Measurements from ENCODE around the gene MCUB.
A peak's percentile ranks its signal among the peaks of the same experiment; 100 is the strongest.
"Not testable (repeated sequence)": the region's sequence is repeated elsewhere in the genome, so short reads cannot be mapped to it uniquely, and the experiment has no call there.

MCUB gene

GRCh38 chr4:109640644-109641043, 80.6 kb downstream of the MCUB start:
- DNase-seq: no peak

- no peak for DNase-seq
Observed at GRCh38 chr4:109645874-109646710, 86.0 kb downstream of the MCUB start.

- DNase-seq: peak; percentile 36
Observed at GRCh38 chr4:109648266-109648996, 88.4 kb downstream of the MCUB start.

- no peak for DNase-seq
Observed at GRCh38 chr4:109648997-109649575, 89.0 kb downstream of the MCUB start.

- no peak for DNase-seq
Observed at GRCh38 chr4:109649872-109650271, 89.8 kb downstream of the MCUB start.

GRCh38 chr4:109655396-109655795, 95.3 kb downstream of the MCUB start:
- no peak for DNase-seq

GRCh38 chr4:109657854-109658418, 97.9 kb downstream of the MCUB start:
- no peak for DNase-seq

- DNase-seq: no peak
Observed at GRCh38 chr4:109658871-109659410, 98.9 kb downstream of the MCUB start.

GRCh38 chr4:109662116-109662515, 102.1 kb downstream of the MCUB start:
- DNase-seq: no peak

- no peak for DNase-seq
Observed at GRCh38 chr4:109662771-109663170, 102.7 kb downstream of the MCUB start.

- DNase-seq: no peak
Observed at GRCh38 chr4:109665783-109666485, 105.9 kb downstream of the MCUB start.

- no peak for DNase-seq
Observed at GRCh38 chr4:109671350-109671749, 111.3 kb downstream of the MCUB start.

GRCh38 chr4:109672169-109672930, 112.3 kb downstream of the MCUB start:
- no peak for DNase-seq

- no peak for DNase-seq
Observed at GRCh38 chr4:109673303-109673702, 113.3 kb downstream of the MCUB start.

- DNase-seq: no peak
Observed at GRCh38 chr4:109675181-109675580, 115.1 kb downstream of the MCUB start.

- no peak for DNase-seq
Observed at GRCh38 chr4:109675843-109676242, 115.8 kb downstream of the MCUB start.

- no peak for DNase-seq
Observed at GRCh38 chr4:109676886-109677285, 116.8 kb downstream of the MCUB start.

GRCh38 chr4:109678472-109678871, 118.4 kb downstream of the MCUB start:
- not testable (repeated sequence) for DNase-seq

GRCh38 chr4:109678925-109679324, 118.9 kb downstream of the MCUB start:
- not testable (repeated sequence) for DNase-seq

GRCh38 chr4:109682875-109683274, 122.8 kb downstream of the MCUB start:
- DNase-seq: peak; percentile 19

GRCh38 chr4:109683621-109684253, 123.7 kb downstream of the MCUB start:
- DNase-seq: no peak
